Astrocyte of the cerebellum (primary cell): Measurements from ENCODE around the gene MT1F.

Experiments used
- DNase-seq: peaks from one replicate; pipeline ENCODE4 v3.0.0-alpha.2; 2011; ENCODE audit warnings: low read depth
- H3K4me3 ChIP-seq: 2 replicates; pipeline ENCODE4 v1.5.1; 2011; ENCODE audit warnings: mild to moderate bottlenecking, low read depth, low read length, moderate library complexity
- in situ Hi-C: cut with HindIII; loops from 2 replicates; pipeline ENCODE4 v1.10.0; 2017; ENCODE audit warnings: low sequenced_read_pairs
- TF ChIP-seq, protein P1 (sequence below): IDR thresholded peaks from 2 replicates; pipeline ENCODE4 v1.5.1; 2012; ENCODE audit warnings: low read length, low read depth, moderate library complexity, mild to moderate bottlenecking; ENCODE audit errors: missing control alignments

MT1F gene

DNA sequence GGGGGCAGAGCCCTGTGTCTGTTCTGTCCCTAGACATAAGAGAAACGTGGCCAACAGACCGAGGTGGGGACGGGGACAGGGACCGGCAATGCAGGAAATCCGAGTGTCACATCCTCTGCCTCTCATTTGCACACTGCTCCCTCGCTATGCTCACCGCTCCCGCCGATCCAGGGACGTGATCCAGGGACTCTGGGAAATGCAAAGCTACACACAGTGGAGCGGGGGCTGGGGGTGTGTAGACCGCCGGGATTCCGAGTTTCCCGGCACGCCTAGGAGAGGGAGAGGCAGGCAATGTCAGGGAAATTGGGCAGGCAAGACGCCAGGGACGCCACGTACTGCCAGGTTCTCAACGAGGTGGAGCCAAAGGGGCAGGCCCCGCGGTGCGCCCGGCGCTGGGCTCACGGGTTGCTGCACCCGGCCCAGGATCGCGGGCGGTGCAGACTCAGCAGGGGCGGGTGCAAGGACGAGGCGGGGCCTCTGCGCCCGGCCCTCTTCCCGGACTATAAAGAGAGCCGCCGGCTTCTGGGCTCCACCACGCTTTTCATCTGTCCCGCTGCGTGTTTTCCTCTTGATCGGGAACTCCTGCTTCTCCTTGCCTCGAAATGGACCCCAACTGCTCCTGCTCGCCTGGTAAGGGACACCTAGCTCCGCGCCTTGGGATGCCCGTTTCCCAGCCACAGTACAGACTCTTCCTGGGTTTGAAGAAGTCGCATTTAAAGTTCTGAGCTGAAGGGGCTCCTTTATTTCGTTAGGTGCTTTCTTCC lies 24.4 kb downstream of the MT1F start, which contains the start of gene MT1X:
MT1X (plus strand) TSS at position 532 of the 764 bp plus-strand sequence; CDS start at position 603, 71 bp downstream.
- TF ChIP-seq, protein P1, sequence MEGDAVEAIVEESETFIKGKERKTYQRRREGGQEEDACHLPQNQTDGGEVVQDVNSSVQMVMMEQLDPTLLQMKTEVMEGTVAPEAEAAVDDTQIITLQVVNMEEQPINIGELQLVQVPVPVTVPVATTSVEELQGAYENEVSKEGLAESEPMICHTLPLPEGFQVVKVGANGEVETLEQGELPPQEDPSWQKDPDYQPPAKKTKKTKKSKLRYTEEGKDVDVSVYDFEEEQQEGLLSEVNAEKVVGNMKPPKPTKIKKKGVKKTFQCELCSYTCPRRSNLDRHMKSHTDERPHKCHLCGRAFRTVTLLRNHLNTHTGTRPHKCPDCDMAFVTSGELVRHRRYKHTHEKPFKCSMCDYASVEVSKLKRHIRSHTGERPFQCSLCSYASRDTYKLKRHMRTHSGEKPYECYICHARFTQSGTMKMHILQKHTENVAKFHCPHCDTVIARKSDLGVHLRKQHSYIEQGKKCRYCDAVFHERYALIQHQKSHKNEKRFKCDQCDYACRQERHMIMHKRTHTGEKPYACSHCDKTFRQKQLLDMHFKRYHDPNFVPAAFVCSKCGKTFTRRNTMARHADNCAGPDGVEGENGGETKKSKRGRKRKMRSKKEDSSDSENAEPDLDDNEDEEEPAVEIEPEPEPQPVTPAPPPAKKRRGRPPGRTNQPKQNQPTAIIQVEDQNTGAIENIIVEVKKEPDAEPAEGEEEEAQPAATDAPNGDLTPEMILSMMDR: no peak
- in situ Hi-C loops: no loop called here
- DNase-seq: peak; percentile 38

DNA sequence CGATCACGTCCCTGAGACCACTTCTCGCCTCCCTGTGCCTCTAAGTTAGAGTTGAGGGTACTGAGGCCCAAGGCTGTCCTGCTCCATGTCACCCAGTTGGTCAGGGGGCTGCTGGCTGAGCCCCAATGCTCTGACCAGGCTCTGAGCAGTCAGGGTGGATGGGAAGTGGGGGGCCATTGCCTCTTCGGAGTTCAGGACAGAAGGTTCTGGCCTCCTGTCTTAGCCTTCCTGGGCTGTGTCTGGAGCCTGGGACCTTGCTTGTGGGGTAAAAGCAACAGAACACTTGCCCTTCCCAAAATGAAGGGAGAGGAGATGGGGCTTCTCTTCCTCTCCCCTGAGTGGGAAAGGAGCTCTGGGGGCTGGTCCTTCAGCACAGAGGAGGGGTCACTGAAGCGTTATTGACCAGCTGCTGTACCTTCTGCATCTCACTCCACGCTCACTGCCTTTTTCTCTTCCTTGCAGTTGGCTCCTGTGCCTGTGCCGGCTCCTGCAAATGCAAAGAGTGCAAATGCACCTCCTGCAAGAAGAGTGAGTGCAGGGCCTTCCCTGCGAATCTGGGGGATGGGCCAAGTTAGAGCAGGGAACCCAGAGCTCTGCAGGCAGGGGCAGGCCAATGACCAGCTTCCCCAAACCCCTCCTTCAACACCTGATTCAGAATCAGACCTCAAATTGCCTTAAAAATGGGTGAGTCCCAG lies 25.1 kb downstream of the MT1F start:
- peak overlapping the region; percentile 45 for H3K4me3 ChIP-seq
- in situ Hi-C loops: no loop called here
- TF ChIP-seq, protein P1: no peak
- DNase-seq: no peak

More for the DNA sequence above, 24.4 kb downstream of the MT1F start, which contains the start of gene MT1X:
- H3K4me3 ChIP-seq: peak within 1 kb of the TSS; percentile 45

DNA sequence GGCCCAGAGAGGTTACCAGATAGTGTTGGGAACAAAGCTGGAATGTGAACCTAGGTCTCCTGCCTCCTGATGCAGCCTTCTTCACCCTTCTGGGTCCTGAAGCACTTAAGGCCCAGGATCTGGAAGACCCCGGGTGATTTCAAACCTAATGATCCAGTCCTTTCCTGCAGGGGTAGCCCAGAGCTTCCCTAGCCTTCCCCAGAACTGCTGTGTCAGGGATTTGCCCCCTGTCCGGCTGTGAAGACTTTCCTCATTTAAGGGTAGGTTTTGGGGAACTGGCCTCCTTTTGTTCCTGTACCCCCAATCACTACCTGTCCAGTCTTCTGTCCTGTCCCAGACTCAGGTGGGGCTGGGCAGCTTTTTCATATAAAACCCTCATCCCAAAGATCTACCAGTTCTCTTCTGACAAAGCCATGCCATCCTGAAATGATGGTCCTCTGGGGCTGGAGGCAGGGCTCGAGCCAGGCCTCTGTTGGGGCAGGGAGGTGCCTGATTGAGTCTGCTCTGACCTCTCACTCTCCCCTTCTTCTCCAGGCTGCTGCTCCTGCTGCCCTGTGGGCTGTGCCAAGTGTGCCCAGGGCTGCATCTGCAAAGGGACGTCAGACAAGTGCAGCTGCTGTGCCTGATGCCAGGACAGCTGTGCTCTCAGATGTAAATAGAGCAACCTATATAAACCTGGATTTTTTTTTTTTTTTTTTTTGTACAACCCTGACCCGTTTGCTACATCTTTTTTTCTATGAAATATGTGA lies 25.8 kb downstream of the MT1F start:
- H3K4me3 ChIP-seq: peak overlapping the region; percentile 45
- in situ Hi-C loops: no loop called here
- TF ChIP-seq, protein P1: no peak
- DNase-seq: no peak

DNA sequence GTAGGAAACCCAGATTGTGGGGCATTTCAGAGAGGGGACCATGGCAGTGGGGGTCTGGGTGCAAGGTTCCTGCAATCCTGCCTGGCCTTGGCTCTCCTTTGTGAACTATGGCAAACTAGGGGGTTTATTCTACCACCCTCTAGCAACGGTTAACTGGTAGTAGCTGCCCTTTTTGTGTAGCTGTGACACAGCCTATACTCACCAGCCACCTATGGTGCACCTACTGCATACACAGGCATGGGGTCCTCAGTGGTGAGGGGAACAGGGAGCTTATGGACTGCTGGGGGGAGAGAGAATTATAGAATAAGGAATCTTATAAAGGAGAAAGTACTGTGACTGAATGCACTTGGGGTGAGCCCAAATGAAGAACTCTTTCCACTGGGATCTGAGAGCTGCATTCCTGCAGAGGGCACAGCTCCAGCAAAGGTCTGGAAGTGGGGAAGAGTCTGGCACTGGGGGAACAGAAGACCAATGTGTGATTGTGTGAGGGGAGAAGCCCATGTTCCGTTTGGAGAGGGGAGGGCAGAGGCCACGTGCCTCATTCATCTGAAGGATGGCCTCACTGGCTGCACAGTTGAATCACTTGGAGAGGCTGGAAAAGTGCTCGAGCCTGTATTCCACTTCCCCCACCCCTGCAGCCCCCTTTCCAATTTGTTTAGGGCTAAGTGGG lies 26.6 kb downstream of the MT1F start:
- TF ChIP-seq, protein P1: no peak
- H3K4me3 ChIP-seq: no peak overlapping the region
- in situ Hi-C loops: no loop called here
- no peak for DNase-seq

DNA sequence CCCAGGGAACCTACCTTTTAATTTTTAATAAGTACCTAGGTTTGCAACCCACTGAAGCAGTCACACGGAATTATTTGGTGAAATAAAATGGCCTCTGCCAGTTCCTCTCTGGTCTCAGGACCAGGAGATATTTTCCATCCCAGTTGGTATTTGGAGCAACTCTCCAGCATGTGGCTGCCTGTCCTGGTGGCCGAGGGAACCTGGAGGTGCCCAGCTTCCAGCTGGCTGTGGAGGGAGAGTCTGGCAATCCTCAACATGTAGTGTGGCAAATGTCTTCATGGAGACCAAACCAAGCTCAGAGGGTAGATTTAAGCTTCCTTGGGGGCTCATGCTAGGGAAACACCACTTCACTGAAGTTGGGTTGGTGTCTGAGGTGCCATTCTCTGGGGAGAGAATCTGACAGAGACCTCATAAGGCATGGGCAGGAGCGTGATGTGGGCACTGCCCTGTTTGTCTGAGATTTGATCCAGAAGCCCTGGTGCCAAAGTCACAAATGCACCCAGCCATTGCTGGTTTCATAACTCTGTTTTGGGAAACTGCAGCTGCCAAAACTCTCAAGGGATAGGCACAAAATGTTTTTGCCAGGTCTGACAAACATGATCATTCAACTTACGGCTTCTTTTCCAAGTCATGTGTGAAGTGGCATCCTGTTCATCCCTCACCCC lies 27.3 kb downstream of the MT1F start:
- in situ Hi-C loops: no loop called here
- H3K4me3 ChIP-seq: no peak overlapping the region
- no peak for DNase-seq
- TF ChIP-seq, protein P1: no peak
